ENCODE results near the gene PAK5. TPM values are rescaled to one million over a fixed set of nuclear protein-coding genes. Genes with fewer than 3 reads are reported as not detected.

PAK5 gene
- total and polyA plus RNA-seq, 11 donors, result not detected

DNA sequence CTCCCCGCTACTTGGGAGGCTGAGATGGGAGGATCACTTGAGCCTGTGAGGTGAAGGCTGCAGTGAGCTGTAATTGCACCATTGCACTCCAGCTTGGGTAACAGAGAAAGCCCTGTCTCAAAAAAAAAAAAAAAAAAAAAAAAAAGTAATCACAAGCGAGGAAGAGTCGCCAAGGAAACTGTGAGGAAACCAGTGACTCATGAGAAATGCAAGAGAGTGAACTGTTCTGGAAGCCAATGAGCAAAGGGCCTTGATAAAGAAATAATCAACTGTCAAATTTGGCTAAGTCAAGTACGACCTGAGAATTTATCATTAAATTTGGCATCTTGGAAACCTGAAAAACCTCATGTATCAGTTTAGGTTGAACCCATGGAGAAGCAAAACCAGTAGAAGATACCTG is 340.6 kb downstream of the PAK5 start:
- ATAC-seq, result no peak
- no peaks in the 10 kb centered on the region for H3K36me3 ChIP-seq
- H3K27ac ChIP-seq, result no peak overlapping the region
- no peaks in the 10 kb centered on the region for H3K9me3 ChIP-seq
- TF ChIP-seq, protein P1, sequence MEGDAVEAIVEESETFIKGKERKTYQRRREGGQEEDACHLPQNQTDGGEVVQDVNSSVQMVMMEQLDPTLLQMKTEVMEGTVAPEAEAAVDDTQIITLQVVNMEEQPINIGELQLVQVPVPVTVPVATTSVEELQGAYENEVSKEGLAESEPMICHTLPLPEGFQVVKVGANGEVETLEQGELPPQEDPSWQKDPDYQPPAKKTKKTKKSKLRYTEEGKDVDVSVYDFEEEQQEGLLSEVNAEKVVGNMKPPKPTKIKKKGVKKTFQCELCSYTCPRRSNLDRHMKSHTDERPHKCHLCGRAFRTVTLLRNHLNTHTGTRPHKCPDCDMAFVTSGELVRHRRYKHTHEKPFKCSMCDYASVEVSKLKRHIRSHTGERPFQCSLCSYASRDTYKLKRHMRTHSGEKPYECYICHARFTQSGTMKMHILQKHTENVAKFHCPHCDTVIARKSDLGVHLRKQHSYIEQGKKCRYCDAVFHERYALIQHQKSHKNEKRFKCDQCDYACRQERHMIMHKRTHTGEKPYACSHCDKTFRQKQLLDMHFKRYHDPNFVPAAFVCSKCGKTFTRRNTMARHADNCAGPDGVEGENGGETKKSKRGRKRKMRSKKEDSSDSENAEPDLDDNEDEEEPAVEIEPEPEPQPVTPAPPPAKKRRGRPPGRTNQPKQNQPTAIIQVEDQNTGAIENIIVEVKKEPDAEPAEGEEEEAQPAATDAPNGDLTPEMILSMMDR (IDR thresholded peaks at IDR 0.05), result no peak
- no peak for TF ChIP-seq POLR2A (IDR thresholded peaks at IDR 0.05)
- DNase-seq, result no peak
- intact Hi-C loops (cut with DNase I), result no loop called here
- H3K4me3 ChIP-seq, result no peak overlapping the region
- peaks cover 0 to 16% (median 0%) of the 10 kb centered on the region in 12 donors for H3K4me1 ChIP-seq
- whole genome bisulfite sequencing, 4 donors, result 81 to 88% (median 85%) methylated on average over 4 of the region's 4 CpGs
- no peaks in the 10 kb centered on the region for H3K27me3 ChIP-seq

- no peak overlapping the region for H3K4me3 ChIP-seq
- intact Hi-C loops (cut with DNase I), result no loop called here
- no peak overlapping the region for H3K27ac ChIP-seq
- peaks cover 0 to 14% (median 0%) of the 10 kb centered on the region in 12 donors for H3K4me1 ChIP-seq
- no peaks in the 10 kb centered on the region for H3K27me3 ChIP-seq
- 94 to 96% (median 95%) methylated on average over 3 of the region's 3 CpGs for WGBS, 4 donors
- no peak for TF ChIP-seq POLR2A (IDR thresholded peaks at IDR 0.05)
- TF ChIP-seq, protein P1 (IDR thresholded peaks at IDR 0.05), result no peak
- no peaks in the 10 kb centered on the region for H3K9me3 ChIP-seq
- ATAC-seq (no peak), DNase-seq (no peak)
- H3K36me3 ChIP-seq, result no peaks in the 10 kb centered on the region
Observed at GRCh38 chr20:9496155-9496554, 342.7 kb downstream of the PAK5 start.

DNA sequence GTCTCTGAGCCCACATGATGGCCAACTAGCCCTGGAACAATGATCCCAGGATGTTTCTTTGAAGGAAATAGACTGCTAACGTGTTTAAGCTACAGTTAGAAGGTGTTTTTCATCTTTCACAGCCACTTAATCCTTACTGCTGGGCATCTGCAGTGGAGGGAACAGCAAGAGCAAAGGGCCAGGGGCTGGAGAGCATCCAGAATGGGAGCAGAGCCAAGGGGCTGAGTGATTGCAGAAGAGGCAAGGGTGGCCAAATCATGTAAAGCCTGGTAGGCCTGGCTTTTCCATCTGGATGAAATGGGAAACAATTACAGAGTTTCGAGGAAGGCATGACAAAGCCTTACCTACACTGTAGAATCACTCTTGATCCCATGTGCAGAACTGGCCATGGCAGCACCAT is 343.2 kb downstream of the PAK5 start:
- Histone ChIP-seq H3K9me3 (no peaks in the 10 kb centered on the region), H3K27ac (no peak overlapping the region), H3K4me3 (no peak overlapping the region), H3K36me3 (no peaks in the 10 kb centered on the region), H3K27me3 (no peaks in the 10 kb centered on the region), H3K4me1 (peaks cover 0 to 14% (median 0%) of the 10 kb centered on the region in 12 donors)
- WGBS, 4 donors, result 38 to 64% (median 61%) methylated on average over 2 of the region's 2 CpGs
- ATAC-seq, result peak in 1 of 4 donors; percentile 20
- no peak for DNase-seq
- TF ChIP-seq POLR2A (IDR thresholded peaks at IDR 0.05), result no peak
- TF ChIP-seq, protein P1 (IDR thresholded peaks at IDR 0.05), result no peak
- intact Hi-C loops (cut with DNase I), result no loop called here

GRCh38 chr20:9493803-9494202 is 345.1 kb downstream of the PAK5 start:
- Histone ChIP-seq H3K27me3 (no peaks in the 10 kb centered on the region), H3K4me3 (no peak overlapping the region), H3K36me3 (no peaks in the 10 kb centered on the region), H3K27ac (no peak overlapping the region), H3K9me3 (no peaks in the 10 kb centered on the region), H3K4me1 (peaks cover 0 to 4% (median 0%) of the 10 kb centered on the region in 12 donors)
- DNase-seq, result no peak
- ATAC-seq, result no peak
- WGBS, 4 donors, result 92 to 95% (median 93%) methylated on average over 2 of the region's 2 CpGs
- no peak for TF ChIP-seq POLR2A (IDR thresholded peaks at IDR 0.05)
- TF ChIP-seq, protein P1 (IDR thresholded peaks at IDR 0.05), result no peak
- intact Hi-C loops (cut with DNase I), result no loop called here
